Epithelial cell of esophagus (primary cell): Measurements from ENCODE around the gene ENDOU.
A peak's percentile ranks its signal among the peaks of the same experiment; 100 is the strongest.
"Not testable (repeated sequence)": the region's sequence is repeated elsewhere in the genome, so short reads cannot be mapped to it uniquely, and the experiment has no call there.

ENCODE experiments used
- DNase-seq: peaks from one replicate; pipeline ENCODE4 v3.0.0; 2010; ENCODE audit warnings: low read depth
- H3K4me3 ChIP-seq: 2 replicates; pipeline ENCODE4 v1.5.1; 2011; ENCODE audit warnings: mild to moderate bottlenecking, low read length, control low read depth
- TF ChIP-seq, protein P1 (sequence below): IDR thresholded peaks from 2 replicates; pipeline ENCODE4 v1.5.1; 2011; ENCODE audit warnings: low read depth, mild to moderate bottlenecking, low read length, control low read depth, inconsistent platforms; ENCODE audit not compliant: insufficient read depth; ENCODE audit errors: missing control alignments

Gene ENDOU

DNA sequence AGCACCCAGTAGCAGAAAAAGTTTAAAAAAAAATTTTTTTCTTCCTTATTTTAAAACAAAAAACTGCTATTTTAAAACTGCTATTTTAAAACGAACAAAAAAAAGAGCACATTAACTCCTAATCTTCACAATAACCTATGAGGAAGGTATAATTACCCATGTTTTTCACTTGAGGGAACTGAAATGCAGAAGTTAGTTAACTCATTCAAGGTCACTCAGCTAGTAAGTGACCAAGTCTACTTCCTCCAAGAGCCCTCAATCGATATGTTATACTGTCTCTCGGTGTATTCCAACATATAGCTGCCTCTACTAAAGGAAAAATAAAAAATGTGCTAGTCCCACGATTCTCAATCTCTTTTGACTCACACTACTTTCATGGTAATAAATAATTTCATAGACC, 27.2 kb downstream of the ENDOU start:
- no peak overlapping the region for H3K4me3 ChIP-seq
- TF ChIP-seq, protein P1, sequence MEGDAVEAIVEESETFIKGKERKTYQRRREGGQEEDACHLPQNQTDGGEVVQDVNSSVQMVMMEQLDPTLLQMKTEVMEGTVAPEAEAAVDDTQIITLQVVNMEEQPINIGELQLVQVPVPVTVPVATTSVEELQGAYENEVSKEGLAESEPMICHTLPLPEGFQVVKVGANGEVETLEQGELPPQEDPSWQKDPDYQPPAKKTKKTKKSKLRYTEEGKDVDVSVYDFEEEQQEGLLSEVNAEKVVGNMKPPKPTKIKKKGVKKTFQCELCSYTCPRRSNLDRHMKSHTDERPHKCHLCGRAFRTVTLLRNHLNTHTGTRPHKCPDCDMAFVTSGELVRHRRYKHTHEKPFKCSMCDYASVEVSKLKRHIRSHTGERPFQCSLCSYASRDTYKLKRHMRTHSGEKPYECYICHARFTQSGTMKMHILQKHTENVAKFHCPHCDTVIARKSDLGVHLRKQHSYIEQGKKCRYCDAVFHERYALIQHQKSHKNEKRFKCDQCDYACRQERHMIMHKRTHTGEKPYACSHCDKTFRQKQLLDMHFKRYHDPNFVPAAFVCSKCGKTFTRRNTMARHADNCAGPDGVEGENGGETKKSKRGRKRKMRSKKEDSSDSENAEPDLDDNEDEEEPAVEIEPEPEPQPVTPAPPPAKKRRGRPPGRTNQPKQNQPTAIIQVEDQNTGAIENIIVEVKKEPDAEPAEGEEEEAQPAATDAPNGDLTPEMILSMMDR = no peak

DNA sequence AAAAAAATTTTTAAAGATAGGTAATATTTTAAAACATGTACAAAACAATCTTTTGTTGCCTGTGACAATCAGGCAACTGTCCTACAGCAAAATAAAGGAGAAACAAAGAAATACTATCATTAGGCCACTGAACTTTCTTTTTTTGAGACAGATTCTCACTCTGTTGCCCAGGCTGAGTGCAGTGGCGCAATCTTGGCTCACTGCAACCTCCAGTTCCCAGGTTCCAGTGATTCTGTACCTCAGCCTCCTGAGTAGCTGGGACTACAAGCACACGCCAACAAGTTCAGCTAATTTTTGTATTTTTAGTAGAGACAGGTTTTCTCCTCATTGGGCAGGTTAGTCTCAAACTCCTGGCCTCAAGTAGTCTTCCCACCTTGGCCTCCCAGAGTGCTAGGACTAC, 36.1 kb downstream of the ENDOU start:
- TF ChIP-seq, protein P1 = no peak

More for the DNA sequence above, 27.2 kb downstream of the ENDOU start:
- no peak for DNase-seq

DNA sequence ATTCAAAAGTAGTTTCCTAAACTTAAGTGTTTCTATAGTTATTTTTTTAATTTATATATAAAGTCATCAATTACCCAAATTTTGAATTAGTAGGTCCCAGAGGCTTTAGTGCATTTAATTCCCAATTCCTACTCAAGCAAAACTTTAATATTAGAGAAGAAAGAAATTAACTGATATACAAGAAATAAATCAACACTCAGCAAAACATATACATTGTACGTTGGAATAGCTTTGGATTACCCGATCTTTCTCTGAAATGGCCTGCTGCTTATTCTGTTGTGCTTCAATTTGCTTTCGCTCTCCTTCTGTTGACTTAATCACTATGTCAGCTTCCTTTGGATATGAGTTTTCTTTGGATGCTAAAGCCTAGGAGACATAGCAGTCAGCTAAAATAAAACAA, 37.7 kb downstream of the ENDOU start:
- DNase-seq = no peak
- no peak overlapping the region for H3K4me3 ChIP-seq
- TF ChIP-seq, protein P1 = no peak

More for the DNA sequence above, 36.1 kb downstream of the ENDOU start:
- no peak for DNase-seq
- H3K4me3 ChIP-seq = no peak overlapping the region

DNA sequence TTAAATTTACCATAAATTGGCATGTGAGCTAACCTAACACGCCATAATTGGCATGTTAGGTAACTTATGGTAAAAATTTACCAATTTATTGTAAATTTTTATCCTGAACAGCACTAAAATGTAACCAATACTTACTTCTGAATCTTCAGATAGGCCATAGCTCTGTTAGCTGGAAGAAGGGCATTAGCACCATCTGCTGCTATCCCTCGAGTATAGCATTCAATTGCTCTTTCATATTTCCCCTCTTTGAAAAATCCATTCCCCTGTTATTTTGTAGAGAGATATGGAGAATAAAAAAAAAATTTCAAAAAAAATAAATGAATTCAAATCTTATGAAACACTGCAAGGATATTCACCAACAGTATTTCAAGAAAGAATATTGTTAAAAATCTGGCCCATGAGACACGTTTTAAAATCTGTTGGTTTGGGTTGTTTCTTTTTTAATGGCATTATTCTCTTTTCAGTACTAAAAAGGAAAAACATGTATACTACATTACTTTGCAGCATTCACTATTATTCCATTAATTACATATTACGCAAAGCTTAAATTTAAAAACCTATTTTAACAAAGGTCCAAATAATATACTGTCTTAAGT, 38.5 kb downstream of the ENDOU start:
- peak; percentile 47 for DNase-seq
- TF ChIP-seq, protein P1 = peak; percentile 80
- no peak overlapping the region for H3K4me3 ChIP-seq

DNA sequence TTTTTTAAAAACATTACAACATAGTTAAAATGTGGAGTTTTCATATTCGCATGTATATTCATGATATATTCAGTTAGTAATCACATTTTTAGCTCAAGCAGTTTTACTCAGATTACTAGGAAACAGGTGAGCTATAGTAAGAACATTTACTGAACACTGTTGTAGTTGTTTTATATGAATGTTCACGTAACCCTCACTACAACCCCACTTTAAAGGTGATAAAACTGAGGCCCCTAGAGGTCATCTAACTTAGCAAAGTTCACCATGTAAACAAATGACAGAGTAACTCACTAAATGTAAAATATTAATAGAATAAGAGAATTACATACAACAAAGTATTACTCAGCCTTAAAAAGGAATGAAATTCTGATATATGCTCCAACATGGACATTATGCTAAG, 45.5 kb downstream of the ENDOU start:
- TF ChIP-seq, protein P1 = no peak
- DNase-seq = no peak
- H3K4me3 ChIP-seq = no peak overlapping the region

DNA sequence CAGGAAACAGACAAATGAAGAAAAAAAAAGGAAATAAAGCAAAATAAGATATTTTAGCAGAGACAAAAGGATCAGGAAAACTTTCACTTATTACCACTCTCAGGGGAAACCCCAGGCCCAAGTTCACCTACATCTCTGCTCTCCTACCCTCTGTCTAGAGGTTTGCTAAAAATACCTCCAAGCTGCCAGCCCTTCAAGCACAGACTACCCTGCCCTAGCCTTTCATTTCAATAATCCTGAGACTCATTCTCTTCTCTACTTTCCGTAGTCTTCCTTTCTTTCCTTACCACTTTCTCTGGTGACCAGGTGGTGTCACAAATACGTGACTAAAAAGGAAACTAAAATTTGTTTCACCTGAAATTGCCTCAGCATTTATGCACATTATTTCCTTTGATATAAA, 53.2 kb downstream of the ENDOU start:
- DNase-seq = no peak

DNA sequence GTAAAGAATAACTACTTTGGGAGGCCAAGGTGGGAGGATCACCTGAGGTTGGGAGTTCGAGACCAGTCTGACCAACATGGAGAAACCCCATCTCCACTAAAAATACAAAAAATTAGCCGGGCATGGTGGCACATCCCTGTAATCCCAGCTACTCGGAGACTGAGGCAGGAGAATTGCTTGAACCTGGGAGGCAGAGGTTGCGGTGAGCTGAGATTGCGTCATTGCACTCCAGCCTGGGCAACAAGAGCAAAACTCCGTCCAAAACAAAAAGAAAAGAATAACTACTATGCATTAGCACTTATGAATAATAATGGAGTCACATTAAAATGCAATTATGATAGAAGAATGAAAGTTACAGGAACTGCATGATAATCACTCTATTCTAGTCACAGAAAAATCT, 57.4 kb downstream of the ENDOU start:
- DNase-seq, H3K4me3 ChIP-seq: not testable (repeated sequence)

More for the DNA sequence above, 53.2 kb downstream of the ENDOU start:
- no peak overlapping the region for H3K4me3 ChIP-seq
- TF ChIP-seq, protein P1 = no peak
